Measurements from ENCODE around the gene CAST. TPM values are rescaled to one million over a fixed set of nuclear protein-coding genes. Genes with fewer than 3 reads are reported as not detected.
A peak's percentile ranks its signal among the peaks of the same experiment; 100 is the strongest.

CAST gene
- total and polyA plus RNA-seq, 12 donors: 54.3 to 329 (median 172) TPM

- no peak overlapping the region for H3K27ac ChIP-seq
- no peaks in the 10 kb centered on the region for H3K9me3 ChIP-seq (replicated peaks in 1 of 3)
- H3K27me3 ChIP-seq: no peaks in the 10 kb centered on the region
- TF ChIP-seq CTCF (IDR thresholded peaks at IDR 0.05): no peak
- no peak for TF ChIP-seq POLR2A (IDR thresholded peaks at IDR 0.05)
- WGBS, 4 donors: 73 to 88% (median 87%) methylated on average over 1 of the region's 1 CpG
- H3K4me1 ChIP-seq (replicated peaks in 1 of 2): peaks cover 0 to 3% of the 10 kb centered on the region in 2 donors
- DNase-seq: no peak
- H3K36me3 ChIP-seq (replicated peaks in 1 of 2): no peaks in the 10 kb centered on the region
- intact Hi-C loops (cut with DNase I): loop anchor here in 1 of 2 donors (10.0 kb wide), 1 partner anchor 69 kb away; no protein-coding TSS in a partner anchor
- H3K4me3 ChIP-seq: no peak overlapping the region
Measured at GRCh38 chr5:96683392-96683791, 21.2 kb downstream of the CAST start.

DNA sequence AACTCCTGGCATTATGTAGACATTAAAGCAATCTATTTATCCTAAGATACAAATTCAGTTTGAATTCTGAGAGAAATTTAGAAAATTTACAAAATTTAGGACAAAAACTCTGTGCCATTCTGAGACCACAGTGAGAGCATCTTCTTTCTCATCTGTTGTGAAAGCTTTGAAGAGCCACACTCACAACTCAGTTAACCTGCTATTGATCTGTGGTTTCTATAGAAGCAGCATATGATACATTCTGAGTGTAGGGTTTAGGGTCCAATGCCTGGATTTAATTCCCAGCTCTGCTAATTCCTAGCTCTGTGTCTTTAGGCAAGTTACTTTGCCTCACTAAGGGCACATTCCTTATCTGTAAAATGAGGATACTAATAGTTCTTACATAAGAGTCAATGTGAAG, 21.6 kb downstream of the CAST start:
- no peaks in the 10 kb centered on the region for H3K27me3 ChIP-seq
- H3K4me1 ChIP-seq (replicated peaks in 1 of 2): peaks cover 0 to 3% of the 10 kb centered on the region in 2 donors
- H3K9me3 ChIP-seq (replicated peaks in 1 of 3): no peaks in the 10 kb centered on the region
- no peak for DNase-seq
- H3K27ac ChIP-seq: no peak overlapping the region
- no peaks in the 10 kb centered on the region for H3K36me3 ChIP-seq (replicated peaks in 1 of 2)
- TF ChIP-seq CTCF (IDR thresholded peaks at IDR 0.05) (no peak), POLR2A (IDR thresholded peaks at IDR 0.05) (no peak)
- intact Hi-C loops (cut with DNase I): loop anchor here in 1 of 2 donors (10.0 kb wide), 1 partner anchor 69 kb away; no protein-coding TSS in a partner anchor
- H3K4me3 ChIP-seq: no peak overlapping the region

DNA sequence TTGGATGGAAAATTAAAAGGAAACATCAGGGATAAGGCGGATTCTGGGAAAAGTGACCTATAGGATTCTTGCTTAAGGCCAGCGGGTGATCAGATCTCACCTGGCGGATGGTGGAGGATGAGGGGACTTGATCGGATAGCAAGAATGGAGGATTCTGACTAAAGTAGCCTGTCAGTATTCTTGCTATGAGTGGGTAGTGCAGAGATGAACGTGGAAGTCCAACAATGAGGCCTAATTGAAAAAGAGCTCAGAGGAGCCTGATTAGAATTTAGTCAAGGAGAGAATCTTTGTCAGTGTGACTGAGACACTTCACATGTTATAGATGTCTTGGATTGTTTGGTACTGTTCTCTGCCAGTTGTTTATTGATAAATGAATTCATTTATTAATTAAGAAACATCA, 24.9 kb downstream of the CAST start:
- Histone ChIP-seq H3K4me3 (no peak overlapping the region), H3K36me3 (replicated peaks in 1 of 2) (no peaks in the 10 kb centered on the region), H3K27ac (no peak overlapping the region), H3K9me3 (replicated peaks in 1 of 3) (no peaks in the 10 kb centered on the region), H3K4me1 (replicated peaks in 1 of 2) (no peaks in the 10 kb centered on the region), H3K27me3 (no peaks in the 10 kb centered on the region)
- DNase-seq: no peak
- intact Hi-C loops (cut with DNase I): loop anchor here in 1 of 2 donors (10.0 kb wide), 1 partner anchor 72 kb away; no protein-coding TSS in a partner anchor
- WGBS, 4 donors: 90 to 97% (median 93%) methylated on average over 5 of the region's 5 CpGs
- TF ChIP-seq CTCF (IDR thresholded peaks at IDR 0.05): no peak
- no peak for TF ChIP-seq POLR2A (IDR thresholded peaks at IDR 0.05)

GRCh38 chr5:96687812-96688453, 25.8 kb downstream of the CAST start:
- H3K4me1 ChIP-seq (replicated peaks in 1 of 2): no peaks in the 10 kb centered on the region
- no peaks in the 10 kb centered on the region for H3K27me3 ChIP-seq
- DNase-seq: no peak
- no peaks in the 10 kb centered on the region for H3K9me3 ChIP-seq (replicated peaks in 1 of 3)
- WGBS, 4 donors: 38 to 43% (median 38%) methylated on average over 5 of the region's 5 CpGs
- intact Hi-C loops (cut with DNase I): loop anchor here in 1 of 2 donors (10.0 kb wide), 1 partner anchor 73 kb away; no protein-coding TSS in a partner anchor
- H3K4me3 ChIP-seq: peak overlapping the region in 1 of 4 donors; percentile 18
- no peaks in the 10 kb centered on the region for H3K36me3 ChIP-seq (replicated peaks in 1 of 2)
- TF ChIP-seq POLR2A (IDR thresholded peaks at IDR 0.05) (no peak), CTCF (IDR thresholded peaks at IDR 0.05) (peak; percentile 34 to 80 (median 62))
- peak overlapping the region in 1 of 5 donors; percentile 31 for H3K27ac ChIP-seq

Measured in adrenal gland (tissue), 12 donors.